Measurements from ENCODE around the gene GSK3B. TPM values are rescaled to one million over a fixed set of nuclear protein-coding genes. Genes with fewer than 3 reads are reported as not detected.
"Not testable (repeated sequence)": the region's sequence is repeated elsewhere in the genome, so short reads cannot be mapped to it uniquely, and the experiment has no call there.

Gene GSK3B
- total RNA-seq, 2 donors from 2014 or later = 28.7 to 39.3 TPM

- H3K36me3 ChIP-seq = peaks cover 6% of the 10 kb centered on the region
- TF ChIP-seq CTCF (IDR thresholded peaks at IDR 0.05) = no peak
- no peak for ATAC-seq (ENCODE audit: insufficient number of reproducible peaks, low FRiP score, low read depth)
- H3K4me1 ChIP-seq (ENCODE audit: control insufficient read depth in 1 of 2, low read depth in 2 of 2) = no peaks in the 10 kb centered on the region
- H3K4me3 ChIP-seq = no peak overlapping the region
- H3K27ac ChIP-seq = no peak overlapping the region
- no peak for DNase-seq (ENCODE audit: low spot score)
- no peaks in the 10 kb centered on the region for H3K9me3 ChIP-seq
- H3K27me3 ChIP-seq (replicated peaks; ENCODE audit: insufficient read depth) = no peaks in the 10 kb centered on the region
Observed at GRCh38 chr3:119899192-119899511, 195.1 kb downstream of the GSK3B start.

- DNase-seq (ENCODE audit: low spot score) (no peak), ATAC-seq (ENCODE audit: insufficient number of reproducible peaks, low FRiP score, low read depth) (no peak)
- Histone ChIP-seq H3K27me3 (replicated peaks; ENCODE audit: insufficient read depth) (no peaks in the 10 kb centered on the region), H3K27ac (no peak overlapping the region), H3K4me1 (ENCODE audit: control insufficient read depth in 1 of 2, low read depth in 2 of 2) (no peaks in the 10 kb centered on the region), H3K4me3 (no peak overlapping the region), H3K9me3 (no peaks in the 10 kb centered on the region), H3K36me3 (peaks cover 6% of the 10 kb centered on the region)
- TF ChIP-seq CTCF (IDR thresholded peaks at IDR 0.05) = no peak
Observed at GRCh38 chr3:119898478-119899191, 195.6 kb downstream of the GSK3B start.

GRCh38 chr3:119894195-119894594, 200.1 kb downstream of the GSK3B start:
- TF ChIP-seq CTCF (IDR thresholded peaks at IDR 0.05) = no peak
- no peaks in the 10 kb centered on the region for H3K9me3 ChIP-seq
- no peaks in the 10 kb centered on the region for H3K27me3 ChIP-seq (replicated peaks; ENCODE audit: insufficient read depth)
- no peak overlapping the region for H3K27ac ChIP-seq
- ATAC-seq (ENCODE audit: insufficient number of reproducible peaks, low FRiP score, low read depth) (no peak), DNase-seq (ENCODE audit: low spot score) (no peak)
- H3K4me3 ChIP-seq = no peak overlapping the region
- H3K4me1 ChIP-seq (ENCODE audit: control insufficient read depth in 1 of 2, low read depth in 2 of 2) = no peaks in the 10 kb centered on the region
- H3K36me3 ChIP-seq = peaks cover 3% of the 10 kb centered on the region

GRCh38 chr3:119893769-119894168, 200.5 kb downstream of the GSK3B start:
- DNase-seq (ENCODE audit: low spot score) (no peak), ATAC-seq (ENCODE audit: insufficient number of reproducible peaks, low FRiP score, low read depth) (no peak)
- H3K4me3 ChIP-seq = no peak overlapping the region
- H3K27me3 ChIP-seq (replicated peaks; ENCODE audit: insufficient read depth) = no peaks in the 10 kb centered on the region
- H3K36me3 ChIP-seq = peaks cover 3% of the 10 kb centered on the region
- TF ChIP-seq CTCF (IDR thresholded peaks at IDR 0.05) = no peak
- H3K4me1 ChIP-seq (ENCODE audit: control insufficient read depth in 1 of 2, low read depth in 2 of 2) = no peaks in the 10 kb centered on the region
- H3K27ac ChIP-seq = no peak overlapping the region
- H3K9me3 ChIP-seq = no peaks in the 10 kb centered on the region

GRCh38 chr3:119891944-119892721, 202.1 kb downstream of the GSK3B start:
- peak; percentile 65 for TF ChIP-seq CTCF (IDR thresholded peaks at IDR 0.05)

GRCh38 chr3:119888681-119889080, 205.6 kb downstream of the GSK3B start:
- H3K27ac ChIP-seq; H3K27me3 ChIP-seq (replicated peaks; ENCODE audit: insufficient read depth); ATAC-seq (ENCODE audit: insufficient number of reproducible peaks, low FRiP score, low read depth); H3K4me3 ChIP-seq; DNase-seq (ENCODE audit: low spot score); H3K36me3 ChIP-seq; H3K4me1 ChIP-seq (ENCODE audit: control insufficient read depth in 1 of 2, low read depth in 2 of 2); H3K9me3 ChIP-seq: not testable (repeated sequence)

More at GRCh38 chr3:119891944-119892721, 202.1 kb downstream of the GSK3B start:
- Histone ChIP-seq H3K9me3 (no peaks in the 10 kb centered on the region), H3K4me3 (peak overlapping the region; percentile 8), H3K36me3 (peaks cover 3% of the 10 kb centered on the region), H3K27ac (no peak overlapping the region), H3K4me1 (ENCODE audit: control insufficient read depth in 1 of 2, low read depth in 2 of 2) (no peaks in the 10 kb centered on the region), H3K27me3 (replicated peaks; ENCODE audit: insufficient read depth) (no peaks in the 10 kb centered on the region)
- DNase-seq (ENCODE audit: low spot score) = no peak
- ATAC-seq (ENCODE audit: insufficient number of reproducible peaks, low FRiP score, low read depth) = no peak

All from thoracic aorta (tissue), 2 donors.